PC-3 (cell line): ENCODE data around the gene ITFG2.

Experiments
- EZH2phosphoT487 ChIP-seq: fragments of 300-600 bp; sonication (generic); IDR thresholded peaks from 2 replicates; pipeline ENCODE4 v1.6.1; 2018; ENCODE audit warnings: mild to moderate bottlenecking, antibody characterized with exemption, low read length, borderline replicate concordance
- TF ChIP-seq, protein P1 (sequence below): fragments of 300-600 bp; sonication (generic); conservative IDR thresholded peaks from 2 replicates; pipeline ENCODE4 v1.5.1; 2017; ENCODE audit warnings: antibody characterized with exemption, low read depth, mild to moderate bottlenecking, low read length

DNA sequence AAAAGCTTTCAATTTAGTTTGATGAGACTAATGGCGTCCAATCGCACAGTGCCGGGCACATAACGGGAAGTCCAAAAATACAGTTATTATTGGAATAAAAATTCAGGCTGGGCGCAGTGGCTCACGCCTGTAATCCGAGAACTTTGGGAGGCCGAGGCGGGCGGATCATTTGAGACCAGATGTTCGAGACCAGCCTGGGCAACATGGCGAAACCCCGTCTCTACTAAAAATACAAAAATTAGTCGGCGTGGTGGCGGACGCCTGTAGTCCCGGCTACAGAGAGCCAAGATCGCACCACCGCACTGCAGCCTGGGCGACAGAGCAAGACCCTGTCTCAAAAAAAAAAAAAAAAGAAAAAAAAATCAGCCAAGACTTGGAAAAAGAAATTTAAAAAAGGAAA, 18.9 kb upstream of the ITFG2 start:
- TF ChIP-seq, protein P1, sequence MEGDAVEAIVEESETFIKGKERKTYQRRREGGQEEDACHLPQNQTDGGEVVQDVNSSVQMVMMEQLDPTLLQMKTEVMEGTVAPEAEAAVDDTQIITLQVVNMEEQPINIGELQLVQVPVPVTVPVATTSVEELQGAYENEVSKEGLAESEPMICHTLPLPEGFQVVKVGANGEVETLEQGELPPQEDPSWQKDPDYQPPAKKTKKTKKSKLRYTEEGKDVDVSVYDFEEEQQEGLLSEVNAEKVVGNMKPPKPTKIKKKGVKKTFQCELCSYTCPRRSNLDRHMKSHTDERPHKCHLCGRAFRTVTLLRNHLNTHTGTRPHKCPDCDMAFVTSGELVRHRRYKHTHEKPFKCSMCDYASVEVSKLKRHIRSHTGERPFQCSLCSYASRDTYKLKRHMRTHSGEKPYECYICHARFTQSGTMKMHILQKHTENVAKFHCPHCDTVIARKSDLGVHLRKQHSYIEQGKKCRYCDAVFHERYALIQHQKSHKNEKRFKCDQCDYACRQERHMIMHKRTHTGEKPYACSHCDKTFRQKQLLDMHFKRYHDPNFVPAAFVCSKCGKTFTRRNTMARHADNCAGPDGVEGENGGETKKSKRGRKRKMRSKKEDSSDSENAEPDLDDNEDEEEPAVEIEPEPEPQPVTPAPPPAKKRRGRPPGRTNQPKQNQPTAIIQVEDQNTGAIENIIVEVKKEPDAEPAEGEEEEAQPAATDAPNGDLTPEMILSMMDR: no peak
- TF ChIP-seq EZH2phosphoT487: no peak
